K562 (cell line): Measurements from ENCODE around the gene ANKS1A. TPM values are rescaled to one million over a fixed set of nuclear protein-coding genes. Genes with fewer than 3 reads are reported as not detected.

Experiments used
- ATAC-seq: fragments of 200-7000 bp; cut with Tn5 transposase; 3 replicates; pipeline ENCODE4 v1.9.1; 2020; ENCODE audit warnings: moderate library complexity
- BruUV-seq: library from RNA; stranded (reverse); fragments of 400-500 nt; replicated peaks from 2 replicates; lab custom pipeline; 2021; lab: Mats Ljungman, UMichigan
- CTCF ChIA-PET: fragments of 300-600 bp; formaldehyde crosslinking; extraction: SDS; loops from one replicate; lab custom pipeline; 2021; ENCODE audit warnings: low intra/inter-chr PET ratio; lab: Yijun Ruan, JAX
- POLR2A ChIA-PET: fragments of 300-600, 350-650 bp; sonication (Branson Sonifier 250); formaldehyde crosslinking; extraction: SDS; loops from one replicate; lab custom pipeline; 2021; ENCODE audit warnings: antibody characterized with exemption, inconsistent platforms; lab: Yijun Ruan, JAX
- DNase-seq, 4 experiments: peaks; one replicate each; pipeline versions ENCODE4 v3.0.0 to v3.0.0-alpha.2; 2011 to 2018; ENCODE audit warnings: low spot score in 3 of 4, mixed read lengths in 3 of 4; ENCODE audit errors: extremely low read depth in 1 of 4
- FAIRE-seq: peaks from 2 replicates; lab custom pipeline; 2011; peaks lifted over from hg19 to GRCh38; lab: Jason Lieb, UNC
- H2AFZ ChIP-seq: 2 replicates; pipeline ENCODE4 v1.6.0; 2011; ENCODE audit warnings: low read depth, low read length, control low read depth, inconsistent platforms
- H3K27ac ChIP-seq: fragments of 200-600 bp; 3 replicates; pipeline ENCODE4 v1.8.0; 2011; ENCODE audit warnings: low read depth, mild to moderate bottlenecking, control low read depth, inconsistent platforms, low read length, moderate library complexity, mixed read lengths; ENCODE audit errors: extremely low read depth
- H3K27me3 ChIP-seq, 2 experiments: fragments of 300-600 bp in 1 of 2; 2 replicates in 1 of 2; 3 replicates in 1 of 2; pipeline versions ENCODE4 v1.6.0 to v1.8.0; 2011; ENCODE audit warnings: inconsistent platforms in 2 of 2, low read length in 2 of 2, mild to moderate bottlenecking in 1 of 2, mixed read lengths in 1 of 2, moderate library complexity in 1 of 2; ENCODE audit not compliant: control insufficient read depth in 2 of 2, insufficient read depth in 2 of 2
- H3K36me3 ChIP-seq: fragments of 300-600 bp; 3 replicates; pipeline ENCODE4 v1.8.0; 2011; ENCODE audit warnings: mild to moderate bottlenecking, low read length, inconsistent platforms; ENCODE audit not compliant: control insufficient read depth, insufficient read depth
- H3K4me1 ChIP-seq, 2 experiments: fragments of 200-600 bp in 1 of 2; replicated peaks in 1 of 2; 2 replicates in 1 of 2; 3 replicates in 1 of 2; pipeline versions ENCODE4 v1.5.1 to v1.8.0; 2011; ENCODE audit warnings: inconsistent platforms in 2 of 2, low read length in 2 of 2, mild to moderate bottlenecking in 1 of 2, mixed read lengths in 1 of 2, moderate library complexity in 1 of 2; ENCODE audit not compliant: control insufficient read depth in 2 of 2, insufficient read depth in 2 of 2
- H3K4me2 ChIP-seq: 2 replicates; pipeline ENCODE4 v1.6.1; 2011; ENCODE audit warnings: low read length, control low read depth, inconsistent platforms, mixed read lengths; ENCODE audit not compliant: insufficient read depth
- H3K4me3 ChIP-seq: fragments of 200-600 bp; sonication (generic), shearing (Covaris generic); 2 replicates; pipeline ENCODE4 v1.5.1; 2016; ENCODE audit warnings: control low read depth, inconsistent platforms
- H3K79me2 ChIP-seq: fragments of 200-600 bp; 3 replicates; pipeline ENCODE4 v1.8.0; 2011; ENCODE audit warnings: low read length, inconsistent platforms; ENCODE audit not compliant: control insufficient read depth, insufficient read depth
- H3K9ac ChIP-seq, 2 experiments: 2 replicates each; pipeline versions ENCODE4 v1.6.0 to v1.6.1; 2011; ENCODE audit warnings: low read depth in 2 of 2, low read length in 2 of 2, control low read depth in 1 of 2, inconsistent platforms in 1 of 2, mild to moderate bottlenecking in 1 of 2, mixed read lengths in 1 of 2; ENCODE audit not compliant: insufficient read depth in 1 of 2
- H3K9me1 ChIP-seq: one replicate; pipeline ENCODE4 v1.6.0; 2011; ENCODE audit warnings: inconsistent platforms, mild to moderate bottlenecking, low read length, moderate library complexity; ENCODE audit not compliant: control insufficient read depth, insufficient read depth
- H3K9me3 ChIP-seq: replicated peaks from 2 replicates; pipeline ENCODE4 v1.5.1; 2011; ENCODE audit warnings: low read depth, low read length, inconsistent platforms; ENCODE audit not compliant: control insufficient read depth, insufficient read depth
- H4K20me1 ChIP-seq: replicated peaks from 2 replicates; pipeline ENCODE4 v1.6.1; 2011; ENCODE audit warnings: low read length, inconsistent platforms, mixed read lengths; ENCODE audit not compliant: control insufficient read depth, insufficient read depth
- ARID2 ChIP-seq: fragments of 450-650 bp; IDR thresholded peaks from 2 replicates; pipeline ENCODE4 v1.6.1; 2017; ENCODE audit warnings: antibody characterized with exemption, mild to moderate bottlenecking
- CHCHD3 ChIP-seq: fragments of 250-450 bp; sonication (Bioruptor Pico); IDR thresholded peaks from 2 replicates; pipeline ENCODE4 v2.1.2; 2022; ENCODE audit warnings: mild to moderate bottlenecking
- GABPA ChIP-seq: fragments of 200-800 bp; sonication (Bioruptor generic); conservative IDR thresholded peaks from 2 replicates; pipeline ENCODE4 v1.6.1; 2016; ENCODE audit warnings: low read depth, missing genetic modification characterization, missing compliant biosample characterization
- HNRNPK ChIP-seq: fragments of 200-400 bp; formaldehyde crosslinking; IDR thresholded peaks from one replicate; pipeline ENCODE4 v1.6.1; 2018; ENCODE audit warnings: mild to moderate bottlenecking, low read depth, low read length; ENCODE audit not compliant: poor library complexity, severe bottlenecking
- HNRNPLL ChIP-seq: fragments of 200-400 bp; formaldehyde crosslinking; IDR thresholded peaks from 2 replicates; pipeline ENCODE4 v1.6.1; 2017; ENCODE audit warnings: low read length, low read depth, mild to moderate bottlenecking; ENCODE audit not compliant: poor library complexity, severe bottlenecking
- LEF1 ChIP-seq: fragments of 450-650 bp; IDR thresholded peaks from 2 replicates; pipeline ENCODE4 v1.6.1; 2016; ENCODE audit warnings: mild to moderate bottlenecking
- MCM5 ChIP-seq: fragments of 450-650 bp; IDR thresholded peaks from 2 replicates; pipeline ENCODE4 v1.6.1; 2016; ENCODE audit warnings: low read depth
- RBM15 ChIP-seq: fragments of 200-400 bp; formaldehyde crosslinking; IDR thresholded peaks from 2 replicates; pipeline ENCODE4 v1.6.1; 2018; ENCODE audit warnings: mild to moderate bottlenecking, low read length, moderate library complexity; ENCODE audit not compliant: insufficient read depth
- SREBF1 ChIP-seq: fragments of 150-350 bp; IDR thresholded peaks from 2 replicates; pipeline ENCODE4 v1.6.1; 2014; ENCODE audit warnings: antibody characterized with exemption, low read depth, low read length, borderline replicate concordance
- ZFP30 ChIP-seq: fragments of 250-450 bp; sonication (Bioruptor Pico); IDR thresholded peaks from 2 replicates; pipeline ENCODE4 v1.8.0; 2022; ENCODE audit warnings: moderate library complexity, mild to moderate bottlenecking, inconsistent platforms, borderline replicate concordance
- ZNF146 ChIP-seq: IDR thresholded peaks from one replicate; pipeline ENCODE4 v1.6.1; 2018; ENCODE audit warnings: missing compliant biosample characterization; ENCODE audit not compliant: unreplicated experiment
- ZNF212 ChIP-seq: fragments of 450-650 bp; formaldehyde crosslinking; IDR thresholded peaks from 2 replicates; pipeline ENCODE4 v1.4.0; 2020; ENCODE audit warnings: mild to moderate bottlenecking
- WGBS: fragments of 100-300 bp; shearing (Covaris generic); methylation state at CpG from one replicate; pipeline ENCODE4 v1.1.6; 2016; ENCODE audit warnings: low coverage, mixed read lengths; ENCODE audit not compliant: insufficient coverage; ENCODE audit errors: missing lambda C conversion rate; 5-methylcytosine and 5-hydroxymethylcytosine counted together
- in situ Hi-C: fragments of 300-500 bp; cut with MboI; formaldehyde crosslinking; loops from 4 replicates; pipeline ENCODE4 v1.15.0; 2018; ENCODE audit warnings: inconsistent platforms, mixed read lengths
- intact Hi-C: fragments of 100-400 bp; cut with micrococcal nuclease; formaldehyde crosslinking; loops from 2 replicates; pipeline ENCODE4 v1.14.2; 2022
- polyA plus RNA-seq, 8 experiments: library from polyadenylated mRNA; depleted of rRNA in 4 of 8; stranded (reverse) in 5 of 8; unstranded in 3 of 8; fragments of >200 nt; fragmentation: Nextera tagmentation in 2 of 8; fragmentation: Illumina TruSeq in 1 of 8; extraction: Ambion mirVana in 2 of 8; extraction: Trizol in 1 of 8; gene quantifications; 2 replicates each; pipeline versions ENCODE4 v1.2.1 to v1.2.3, GENCODE V29; 2011 to 2014; ENCODE audit warnings: inconsistent platforms in 1 of 8, missing spikeins in 1 of 8
- total RNA-seq, 7 experiments: library from RNA; depleted of rRNA in 6 of 7; stranded (reverse); fragments of >200 nt in 6 of 7; fragmentation: Illumina TruSeq in 2 of 7; extraction: Trizol in 2 of 7; gene quantifications; 2 replicates each; pipeline versions ENCODE4 v1.2.1 to v1.2.3, GENCODE V29; 2011 to 2021; ENCODE audit warnings: low replicate concordance in 1 of 7
- TF ChIP-seq, protein P1 (sequence below): fragments of 150-350 bp; conservative IDR thresholded peaks from 2 replicates; pipeline ENCODE4 v1.6.1; 2014; ENCODE audit warnings: low read length
- TF ChIP-seq, protein P2 (sequence below): fragments of 250-450 bp; sonication (Bioruptor Pico); IDR thresholded peaks from 2 replicates; pipeline ENCODE4 v1.8.0; 2022; ENCODE audit warnings: moderate library complexity, mild to moderate bottlenecking, inconsistent platforms

Gene ANKS1A
- total and polyA plus RNA-seq, 9 of the 15 experiments (the other 6 are each of a cell fraction or from before 2014, with no cell fraction given): 1.1 to 13.8 (median 5.3) TPM

DNA sequence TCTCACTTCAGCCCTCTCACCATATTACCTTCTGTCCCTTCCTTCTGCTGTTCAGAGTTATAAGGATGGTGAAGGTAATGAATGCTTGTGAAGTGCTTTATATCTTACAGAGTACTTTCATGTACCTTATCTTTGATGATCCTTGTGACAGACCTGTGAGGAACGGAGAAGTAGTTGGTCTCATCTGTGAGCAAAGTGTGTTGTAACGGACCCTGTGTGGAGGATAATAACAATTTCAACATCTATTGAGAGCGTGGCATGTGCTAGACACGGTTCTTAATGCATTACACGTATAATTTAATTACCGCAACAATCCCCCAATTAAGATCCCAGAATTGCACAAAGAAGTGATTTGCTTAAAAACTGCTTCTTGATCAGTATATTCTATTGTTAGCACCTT lies 124.6 kb downstream of the ANKS1A start:
- WGBS: 78% methylated on average over 6 of the region's 6 CpGs
- Histone ChIP-seq H3K9ac (no peak overlapping the region), H3K4me3 (no peak overlapping the region), H2AFZ (no peak overlapping the region), H3K27ac (no peak overlapping the region), H3K4me2 (no peak overlapping the region), H3K9me1 (no peaks in the 10 kb centered on the region), H3K27me3 (no peaks in the 10 kb centered on the region), H3K9me3 (no peaks in the 10 kb centered on the region), H4K20me1 (no peaks in the 10 kb centered on the region), H3K36me3 (peaks cover 7% of the 10 kb centered on the region; the same call in 1 of the 3 replicates), H3K79me2 (no peaks in the 10 kb centered on the region), H3K4me1 (peaks cover 7 to 8% of the 10 kb centered on the region in 2 experiments; a peak in 3 of 5 replicates)
- no TSS peak for BruUV-seq
- in situ Hi-C loops: no loop called here
- POLR2A ChIA-PET: interaction anchor here (0.7 kb wide), 1 partner anchor 31 kb away, joined by 3 read pairs; no protein-coding TSS in a partner anchor
- CTCF ChIA-PET: no interaction called here
- no peak for ATAC-seq
- no peak for DNase-seq
- intact Hi-C loops: no loop called here
- FAIRE-seq: no peak
- TF ChIP-seq ZNF212 (no peak), ZNF146 (no peak), RBM15 (no peak), SREBF1 (no peak), MCM5 (no peak), HNRNPLL (no peak), HNRNPK (no peak), ZFP30 (CRISPR knock-in tag) (no peak), GABPA (tag) (no peak), CHCHD3 (no peak), ARID2 (no peak), LEF1 (no peak)
- TF ChIP-seq, protein P1, sequence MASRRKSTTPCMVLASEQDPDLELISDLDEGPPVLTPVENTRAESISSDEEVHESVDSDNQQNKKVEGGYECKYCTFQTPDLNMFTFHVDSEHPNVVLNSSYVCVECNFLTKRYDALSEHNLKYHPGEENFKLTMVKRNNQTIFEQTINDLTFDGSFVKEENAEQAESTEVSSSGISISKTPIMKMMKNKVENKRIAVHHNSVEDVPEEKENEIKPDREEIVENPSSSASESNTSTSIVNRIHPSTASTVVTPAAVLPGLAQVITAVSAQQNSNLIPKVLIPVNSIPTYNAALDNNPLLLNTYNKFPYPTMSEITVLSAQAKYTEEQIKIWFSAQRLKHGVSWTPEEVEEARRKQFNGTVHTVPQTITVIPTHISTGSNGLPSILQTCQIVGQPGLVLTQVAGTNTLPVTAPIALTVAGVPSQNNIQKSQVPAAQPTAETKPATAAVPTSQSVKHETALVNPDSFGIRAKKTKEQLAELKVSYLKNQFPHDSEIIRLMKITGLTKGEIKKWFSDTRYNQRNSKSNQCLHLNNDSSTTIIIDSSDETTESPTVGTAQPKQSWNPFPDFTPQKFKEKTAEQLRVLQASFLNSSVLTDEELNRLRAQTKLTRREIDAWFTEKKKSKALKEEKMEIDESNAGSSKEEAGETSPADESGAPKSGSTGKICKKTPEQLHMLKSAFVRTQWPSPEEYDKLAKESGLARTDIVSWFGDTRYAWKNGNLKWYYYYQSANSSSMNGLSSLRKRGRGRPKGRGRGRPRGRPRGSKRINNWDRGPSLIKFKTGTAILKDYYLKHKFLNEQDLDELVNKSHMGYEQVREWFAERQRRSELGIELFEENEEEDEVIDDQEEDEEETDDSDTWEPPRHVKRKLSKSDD: no peak
- TF ChIP-seq, protein P2, sequence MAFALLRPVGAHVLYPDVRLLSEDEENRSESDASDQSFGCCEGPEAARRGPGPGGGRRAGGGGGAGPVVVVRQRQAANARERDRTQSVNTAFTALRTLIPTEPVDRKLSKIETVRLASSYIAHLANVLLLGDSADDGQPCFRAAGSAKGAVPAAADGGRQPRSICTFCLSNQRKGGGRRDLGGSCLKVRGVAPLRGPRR (CRISPR knock-in tag): no peak
